Measurements from ENCODE around the gene CDH23.

DNA sequence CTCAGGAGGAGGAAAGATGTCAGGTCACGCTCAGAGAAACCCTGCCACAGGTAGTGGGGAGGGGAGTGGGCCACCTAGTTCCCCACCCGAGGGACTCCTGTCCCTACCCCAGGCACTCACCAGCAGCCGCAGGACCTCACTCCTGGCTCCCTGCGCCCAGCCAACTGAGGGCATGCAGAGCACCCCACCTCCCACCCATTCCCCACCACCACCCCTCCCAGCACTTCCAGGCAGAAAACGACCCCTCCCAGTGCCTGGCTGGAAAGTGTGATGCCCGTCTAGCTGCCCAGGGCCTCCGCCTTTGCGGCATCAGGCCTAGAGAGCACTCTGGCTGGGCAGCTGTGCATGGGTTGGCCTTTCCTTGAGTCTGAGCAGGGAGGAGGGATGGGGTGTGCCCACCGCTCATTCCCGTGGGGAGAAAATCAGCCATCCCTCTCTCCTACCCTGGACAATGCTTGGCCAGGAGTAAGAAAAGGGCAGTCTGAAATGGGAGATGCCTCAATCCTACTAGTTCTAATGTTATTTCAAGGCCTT lies 321.5 kb downstream of the CDH23 start:
- TF ChIP-seq, protein P1, sequence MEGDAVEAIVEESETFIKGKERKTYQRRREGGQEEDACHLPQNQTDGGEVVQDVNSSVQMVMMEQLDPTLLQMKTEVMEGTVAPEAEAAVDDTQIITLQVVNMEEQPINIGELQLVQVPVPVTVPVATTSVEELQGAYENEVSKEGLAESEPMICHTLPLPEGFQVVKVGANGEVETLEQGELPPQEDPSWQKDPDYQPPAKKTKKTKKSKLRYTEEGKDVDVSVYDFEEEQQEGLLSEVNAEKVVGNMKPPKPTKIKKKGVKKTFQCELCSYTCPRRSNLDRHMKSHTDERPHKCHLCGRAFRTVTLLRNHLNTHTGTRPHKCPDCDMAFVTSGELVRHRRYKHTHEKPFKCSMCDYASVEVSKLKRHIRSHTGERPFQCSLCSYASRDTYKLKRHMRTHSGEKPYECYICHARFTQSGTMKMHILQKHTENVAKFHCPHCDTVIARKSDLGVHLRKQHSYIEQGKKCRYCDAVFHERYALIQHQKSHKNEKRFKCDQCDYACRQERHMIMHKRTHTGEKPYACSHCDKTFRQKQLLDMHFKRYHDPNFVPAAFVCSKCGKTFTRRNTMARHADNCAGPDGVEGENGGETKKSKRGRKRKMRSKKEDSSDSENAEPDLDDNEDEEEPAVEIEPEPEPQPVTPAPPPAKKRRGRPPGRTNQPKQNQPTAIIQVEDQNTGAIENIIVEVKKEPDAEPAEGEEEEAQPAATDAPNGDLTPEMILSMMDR (IDR thresholded peaks at IDR 0.05; ENCODE audit: low read depth, low read length, poor library complexity, severe bottlenecking) = no peak
- TF ChIP-seq EZH2phosphoT487 (IDR thresholded peaks at IDR 0.05; ENCODE audit: borderline replicate concordance, low read length) = no peak
